Stomach (tissue), 9 donors: ENCODE measurements around the gene NQO2. TPM values are rescaled to one million over a fixed set of nuclear protein-coding genes. Genes with fewer than 3 reads are reported as not detected.
"Not testable (repeated sequence)": the region's sequence is repeated elsewhere in the genome, so short reads cannot be mapped to it uniquely, and the experiment has no call there.

Source experiments
- DNase-seq, 2 donors: peaks; one replicate each; pipeline versions ENCODE4 v3.0.0 to v3.0.0-alpha.2; 2013 to 2019
- H3K27ac ChIP-seq, 5 donors: fragments of 200-600 bp in 4 of 5; sonication (generic) in 4 of 5; one replicate each; pipeline ENCODE4 v1.5.1; 2013 to 2019; ENCODE audit warnings: mild to moderate bottlenecking in 1 of 5, moderate library complexity in 1 of 5
- H3K27me3 ChIP-seq, 3 donors: fragments of 200-600 bp; sonication (generic); one replicate each; pipeline ENCODE4 v1.5.1; 2017 to 2019; ENCODE audit warnings: mixed run types in 1 of 3
- H3K36me3 ChIP-seq, 4 donors: fragments of 200-600 bp; sonication (generic); 1 replicate in 3 of 4; 2 replicates in 1 of 4; pipeline ENCODE4 v1.5.1; 2016 to 2019
- H3K4me1 ChIP-seq, 4 donors: fragments of 200-600 bp; sonication (generic); one replicate each; pipeline ENCODE4 v1.5.1; 2016 to 2019
- H3K4me3 ChIP-seq, 4 donors: fragments of 200-600 bp; sonication (generic) in 3 of 4; one replicate each; pipeline ENCODE4 v1.5.1; 2016 to 2019; ENCODE audit warnings: mild to moderate bottlenecking in 1 of 4
- H3K9me3 ChIP-seq, 4 donors: fragments of 200-600 bp; sonication (generic); one replicate each; pipeline ENCODE4 v1.5.1; 2016 to 2019
- CTCF ChIP-seq, 7 experiments: fragments of 450-650 bp in 4 of 7; fragments of 200-600 bp in 3 of 7; sonication (generic) in 3 of 7; IDR thresholded peaks; one replicate each; pipeline ENCODE4 v1.5.1; 2016 to 2019; ENCODE audit warnings: antibody characterized with exemption in 7 of 7, control low read depth in 2 of 7, mild to moderate bottlenecking in 1 of 7
- EP300 ChIP-seq: sonication (generic); formaldehyde crosslinking; IDR thresholded peaks from one replicate; pipeline ENCODE4 v1.6.1; 2017; ENCODE audit warnings: antibody characterized with exemption
- POLR2A ChIP-seq, 4 donors: fragments of 450-650 bp; IDR thresholded peaks; one replicate each; pipeline ENCODE4 v1.6.1; 2016; ENCODE audit warnings: antibody characterized with exemption in 4 of 4, control low read depth in 2 of 4, mild to moderate bottlenecking in 1 of 4, moderate library complexity in 1 of 4
- POLR2AphosphoS5 ChIP-seq, 3 donors: sonication (generic); formaldehyde crosslinking; IDR thresholded peaks; one replicate each; pipeline ENCODE4 v1.6.1; 2016; ENCODE audit warnings: antibody characterized with exemption in 3 of 3
- WGBS, 5 donors: extraction: QIAGEN DNeasy Blood & Tissue Kit in 3 of 5; methylation state at CpG; one replicate each; pipeline versions ENCODE4 v1.1.5 to v1.1.7; 2013 to 2018; 5-methylcytosine and 5-hydroxymethylcytosine counted together
- intact Hi-C: fragments of 100-400 bp; cut with DNase I; formaldehyde crosslinking; loops from one replicate; pipeline ENCODE4 v1.15.1; 2023; ENCODE audit warnings: low total_unique reads
- polyA plus RNA-seq, 3 donors: library from polyadenylated mRNA; stranded (reverse); fragments of 200-250 nt; gene quantifications; one replicate each; pipeline ENCODE4 v1.2.3, GENCODE V29; 2013
- total RNA-seq, 5 donors: library from RNA; depleted of rRNA; stranded (reverse); fragments of >200 nt; gene quantifications; one replicate each; pipeline versions ENCODE4 v1.1.0 to v1.2.3, GENCODE V29; 2014 to 2016
- donor health status: healthy with polysubstance abuse.
- donor health status: Bipolar disorder and iron deficiency.
- donor health status: healthy.

Gene NQO2
- total and polyA plus RNA-seq, 8 donors, result 0.87 to 43.1 (median 28.3) TPM; not detected in 1

GRCh38 chr6:3007571-3007970 is 7.9 kb downstream of the NQO2 start:
- no peak for TF ChIP-seq EP300
- no peak for TF ChIP-seq POLR2AphosphoS5 (IDR thresholded peaks at IDR 0.05)
- TF ChIP-seq POLR2A (IDR thresholded peaks at IDR 0.05), result no peak
- TF ChIP-seq CTCF (IDR thresholded peaks at IDR 0.05), result no peak
- WGBS, 5 donors, result 89 to 97% (median 92%) methylated on average over 3 of the region's 3 CpGs
- H3K4me3 ChIP-seq, result no peak overlapping the region
- no peak for DNase-seq
- peaks cover 31 to 89% (median 85%) of the 10 kb centered on the region in 4 donors for H3K36me3 ChIP-seq
- peaks cover 0 to 22% (median 12%) of the 10 kb centered on the region in 4 donors for H3K9me3 ChIP-seq
- intact Hi-C loops, result loop anchor here (5.0 kb wide), 1 partner anchor 40 kb away; no protein-coding TSS in a partner anchor
- no peaks in the 10 kb centered on the region for H3K27me3 ChIP-seq
- H3K4me1 ChIP-seq, result peaks cover 0 to 3% (median 0%) of the 10 kb centered on the region in 4 donors
- H3K27ac ChIP-seq, result no peak overlapping the region

GRCh38 chr6:3008712-3009265 is 9.1 kb downstream of the NQO2 start:
- not testable (repeated sequence) for H3K4me3 ChIP-seq, H3K27me3 ChIP-seq, DNase-seq, H3K4me1 ChIP-seq, H3K27ac ChIP-seq
- 96 to 99% (median 97%) methylated on average over 17 of the region's 17 CpGs for WGBS, 5 donors
- intact Hi-C loops, result loop anchor here (5.0 kb wide), 1 partner anchor 39 kb away; no protein-coding TSS in a partner anchor
- H3K36me3 ChIP-seq, result peaks cover 31 to 98% (median 93%) of the 10 kb centered on the region in 4 donors
- H3K9me3 ChIP-seq, result peaks cover 0 to 22% (median 12%) of the 10 kb centered on the region in 4 donors

GRCh38 chr6:3009930-3010329 is 10.2 kb downstream of the NQO2 start:
- DNase-seq, result no peak
- WGBS, 5 donors, result 84 to 95% (median 89%) methylated on average over 3 of the region's 3 CpGs
- H3K27ac ChIP-seq, result no peak overlapping the region
- H3K9me3 ChIP-seq, result peaks cover 0 to 22% (median 12%) of the 10 kb centered on the region in 4 donors
- intact Hi-C loops, result loop anchor here (5.0 kb wide), 1 partner anchor 37 kb away; no protein-coding TSS in a partner anchor
- no peaks in the 10 kb centered on the region for H3K27me3 ChIP-seq
- peaks cover 29 to 97% (median 94%) of the 10 kb centered on the region in 4 donors for H3K36me3 ChIP-seq
- no peaks in the 10 kb centered on the region for H3K4me1 ChIP-seq
- TF ChIP-seq CTCF (IDR thresholded peaks at IDR 0.05), result no peak
- TF ChIP-seq POLR2AphosphoS5 (IDR thresholded peaks at IDR 0.05), result no peak
- no peak for TF ChIP-seq EP300
- TF ChIP-seq POLR2A (IDR thresholded peaks at IDR 0.05), result no peak
- no peak overlapping the region for H3K4me3 ChIP-seq

- no peak overlapping the region for H3K27ac ChIP-seq
- no peaks in the 10 kb centered on the region for H3K4me1 ChIP-seq
- intact Hi-C loops, result no loop called here
- TF ChIP-seq POLR2A (IDR thresholded peaks at IDR 0.05), result no peak
- TF ChIP-seq CTCF (IDR thresholded peaks at IDR 0.05), result no peak
- TF ChIP-seq POLR2AphosphoS5 (IDR thresholded peaks at IDR 0.05), result no peak
- TF ChIP-seq EP300, result no peak
- no peaks in the 10 kb centered on the region for H3K27me3 ChIP-seq
- H3K36me3 ChIP-seq, result peaks cover 32 to 97% (median 93%) of the 10 kb centered on the region in 4 donors
- no peak for DNase-seq
- H3K9me3 ChIP-seq, result peaks cover 0 to 22% (median 12%) of the 10 kb centered on the region in 4 donors
- H3K4me3 ChIP-seq, result no peak overlapping the region
Observed at GRCh38 chr6:3011158-3011557, 11.5 kb downstream of the NQO2 start.

GRCh38 chr6:3011592-3011991 is 11.9 kb downstream of the NQO2 start:
- Histone ChIP-seq H3K4me1 (no peaks in the 10 kb centered on the region), H3K27me3 (no peaks in the 10 kb centered on the region), H3K36me3 (peaks cover 30 to 97% (median 93%) of the 10 kb centered on the region in 4 donors), H3K9me3 (peaks cover 0 to 22% (median 12%) of the 10 kb centered on the region in 4 donors), H3K27ac (no peak overlapping the region), H3K4me3 (no peak overlapping the region)
- DNase-seq, result no peak
- no peak for TF ChIP-seq POLR2A (IDR thresholded peaks at IDR 0.05)
- TF ChIP-seq CTCF (IDR thresholded peaks at IDR 0.05), result no peak
- TF ChIP-seq EP300, result no peak
- intact Hi-C loops, result no loop called here
